HEK293T (cell line): ENCODE results near the gene RSU1.

Experiments
- CTCF ChIA-PET: fragments of 350-600 bp; formaldehyde crosslinking; extraction: SDS; loops from one replicate; lab custom pipeline; 2021; ENCODE audit warnings: antibody characterized with exemption, inconsistent platforms; lab: Yijun Ruan, JAX
- POLR2A ChIA-PET: fragments of 350-600 bp; formaldehyde crosslinking; extraction: SDS; loops from one replicate; lab custom pipeline; 2020; ENCODE audit warnings: antibody characterized with exemption, inconsistent platforms; lab: Yijun Ruan, JAX
- DNase-seq: peaks from one replicate; pipeline ENCODE4 v3.0.0; 2012; ENCODE audit warnings: mixed read lengths; ENCODE audit errors: extremely low spot score
- ARNT ChIP-seq: fragments of 450-650 bp; IDR thresholded peaks from 2 replicates; pipeline ENCODE4 v1.6.1; 2017; ENCODE audit warnings: mild to moderate bottlenecking
- BHLHE40 ChIP-seq: fragments of 450-650 bp; IDR thresholded peaks from 2 replicates; pipeline ENCODE4 v1.6.1; 2016; ENCODE audit warnings: mild to moderate bottlenecking, moderate library complexity, borderline replicate concordance
- CTBP1 ChIP-seq: fragments of 450-650 bp; IDR thresholded peaks from 2 replicates; pipeline ENCODE4 v1.6.1; 2016; ENCODE audit warnings: borderline replicate concordance
- ELF4 ChIP-seq: fragments of 450-650 bp; IDR thresholded peaks from 2 replicates; pipeline ENCODE4 v1.6.1; 2017; ENCODE audit warnings: antibody characterized with exemption
- FOXA1 ChIP-seq: fragments of 450-650 bp; IDR thresholded peaks from 2 replicates; pipeline ENCODE4 v1.6.1; 2016; ENCODE audit warnings: mild to moderate bottlenecking
- FOXK2 ChIP-seq: fragments of 450-650 bp; IDR thresholded peaks from 2 replicates; pipeline ENCODE4 v1.6.1; 2016; ENCODE audit warnings: mild to moderate bottlenecking
- FOXM1 ChIP-seq: fragments of 450-650 bp; IDR thresholded peaks from 2 replicates; pipeline ENCODE4 v1.6.1; 2017; ENCODE audit warnings: mild to moderate bottlenecking, borderline replicate concordance
- HDGF ChIP-seq: fragments of 450-650 bp; IDR thresholded peaks from 2 replicates; pipeline ENCODE4 v1.6.1; 2017; ENCODE audit warnings: antibody characterized with exemption, borderline replicate concordance
- L3MBTL2 ChIP-seq: fragments of 450-650 bp; conservative IDR thresholded peaks from 2 replicates; pipeline ENCODE4 v1.6.1; 2016; ENCODE audit warnings: mild to moderate bottlenecking
- LEF1 ChIP-seq: fragments of 450-650 bp; IDR thresholded peaks from 2 replicates; pipeline ENCODE4 v1.6.1; 2017; ENCODE audit warnings: mild to moderate bottlenecking, borderline replicate concordance
- NFRKB ChIP-seq: fragments of 450-650 bp; IDR thresholded peaks from 2 replicates; pipeline ENCODE4 v1.6.1; 2016; ENCODE audit warnings: mild to moderate bottlenecking, moderate library complexity
- PKNOX1 ChIP-seq: fragments of 450-650 bp; IDR thresholded peaks from 2 replicates; pipeline ENCODE4 v1.6.1; 2016
- SP1 ChIP-seq: fragments of 450-650 bp; IDR thresholded peaks from 2 replicates; pipeline ENCODE4 v1.6.1; 2017
- SUZ12 ChIP-seq: fragments of 450-650 bp; IDR thresholded peaks from 2 replicates; pipeline ENCODE4 v1.6.1; 2016; ENCODE audit warnings: mild to moderate bottlenecking
- TARDBP ChIP-seq: fragments of 450-650 bp; IDR thresholded peaks from 2 replicates; pipeline ENCODE4 v1.6.1; 2016
- ZNF384 ChIP-seq: fragments of 450-650 bp; IDR thresholded peaks from 2 replicates; pipeline ENCODE4 v1.6.1; 2016

Gene RSU1

DNA sequence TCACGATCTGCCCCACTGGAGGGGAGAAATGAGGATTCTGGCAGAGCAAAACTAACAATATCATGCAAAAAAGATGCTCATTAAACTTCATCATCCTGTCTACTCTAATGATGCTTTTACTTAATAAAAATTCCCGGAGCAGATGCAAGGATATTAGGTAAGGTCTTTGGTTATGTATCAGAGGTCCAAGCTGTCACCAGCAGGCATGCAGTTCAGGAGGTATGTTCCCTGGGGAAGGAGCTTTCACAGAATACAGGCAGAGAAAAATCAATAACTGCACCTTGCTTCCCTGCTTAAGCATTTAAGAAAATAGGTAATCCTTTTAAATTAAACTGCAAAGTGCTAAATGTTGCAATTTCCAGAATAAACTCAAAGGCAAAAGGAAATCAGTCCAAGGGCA, 213.9 kb downstream of the RSU1 start:
- no peak for DNase-seq
- TF ChIP-seq LEF1, result no peak
- ChIA-PET CTCF (no interaction called here), POLR2A (no interaction called here)

DNA sequence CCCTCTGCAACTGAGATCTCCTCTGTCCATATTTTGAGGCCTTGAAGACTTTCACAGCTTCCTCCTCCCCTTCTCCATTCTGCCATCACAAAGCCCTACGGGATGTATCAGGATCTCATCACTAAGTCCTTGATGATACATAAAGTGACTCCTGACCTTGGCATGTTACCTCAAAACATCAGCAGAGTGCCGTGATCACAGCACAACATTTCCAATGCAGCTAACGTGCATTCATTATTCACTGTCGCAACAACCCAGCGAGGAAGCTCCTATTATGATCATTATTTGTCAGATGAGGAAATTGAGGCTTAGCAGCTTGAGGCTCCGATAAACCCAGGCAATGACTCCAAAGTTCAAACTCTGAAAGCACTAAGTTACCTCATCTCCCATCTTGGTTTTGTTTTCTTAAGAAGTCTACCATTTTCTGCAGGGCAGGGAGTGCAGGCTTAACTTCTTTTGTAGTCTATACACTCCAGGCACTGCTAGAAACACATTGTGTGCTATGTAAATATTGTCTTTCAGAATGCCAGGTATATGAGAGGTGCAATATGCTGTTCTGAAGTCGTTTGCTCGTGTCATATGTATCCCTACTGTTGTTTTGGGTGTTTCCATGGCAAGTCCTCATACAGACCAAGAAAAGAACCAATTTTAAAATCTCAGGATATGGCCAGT, 215.0 kb downstream of the RSU1 start:
- no peak for DNase-seq
- POLR2A ChIA-PET, result no interaction called here
- TF ChIP-seq ELF4 (no peak), NFRKB (no peak), L3MBTL2 (no peak), BHLHE40 (no peak), SUZ12 (no peak), FOXA1 (no peak)
- CTCF ChIA-PET, result no interaction called here

- TF ChIP-seq LEF1, result no peak
- TF ChIP-seq NFRKB, result no peak
- TF ChIP-seq SP1, result no peak
- TF ChIP-seq ELF4, result no peak
- no peak for TF ChIP-seq ZNF384
- TF ChIP-seq PKNOX1, result no peak
- no peak for TF ChIP-seq BHLHE40
- no peak for TF ChIP-seq CTBP1
- TF ChIP-seq SUZ12, result no peak
- no peak for TF ChIP-seq FOXK2
- no peak for TF ChIP-seq L3MBTL2
- TF ChIP-seq TARDBP, result no peak
- no peak for TF ChIP-seq ARNT
- TF ChIP-seq HDGF, result no peak
- TF ChIP-seq FOXM1, result no peak
- no peak for TF ChIP-seq FOXA1
- no peak for DNase-seq
- ChIA-PET POLR2A (no interaction called here), CTCF (interaction anchor here (1.0 kb wide), 1 partner anchor 92 kb away, joined by 3 read pairs; no protein-coding TSS in a partner anchor)
Observed at GRCh38 chr10:16599662-16600061, 217.6 kb downstream of the RSU1 start.

DNA sequence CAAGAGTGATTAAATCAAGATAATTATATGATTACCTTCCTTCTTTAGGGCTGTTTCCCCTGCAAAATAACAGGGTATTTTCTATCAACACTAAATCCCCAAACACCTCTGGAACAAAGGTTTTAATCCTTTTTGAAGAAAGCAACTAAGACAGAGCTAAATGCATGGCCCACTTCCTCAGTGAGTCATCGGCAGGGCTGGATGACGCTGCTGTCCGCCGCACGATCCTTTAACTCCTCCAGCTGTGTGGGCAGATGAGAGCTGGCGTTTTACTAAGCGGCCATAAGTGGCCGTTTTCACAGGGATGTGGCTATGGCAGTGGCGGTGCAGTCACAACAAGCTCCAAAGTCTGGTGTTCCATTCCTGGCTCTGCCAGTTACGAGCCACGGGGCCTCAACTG, 219.6 kb downstream of the RSU1 start:
- TF ChIP-seq ARNT (no peak), ZNF384 (no peak), L3MBTL2 (no peak), HDGF (no peak), FOXK2 (no peak), TARDBP (no peak), CTBP1 (no peak), SP1 (no peak), NFRKB (no peak), BHLHE40 (no peak), SUZ12 (no peak), LEF1 (no peak), FOXM1 (no peak), ELF4 (no peak), FOXA1 (no peak), PKNOX1 (no peak)
- POLR2A ChIA-PET, result no interaction called here
- CTCF ChIA-PET, result no interaction called here
- DNase-seq, result no peak

GRCh38 chr10:16592378-16592777, 224.8 kb downstream of the RSU1 start:
- ChIA-PET POLR2A (no interaction called here), CTCF (no interaction called here)
- DNase-seq, result no peak
- TF ChIP-seq NFRKB, result no peak
- TF ChIP-seq ELF4, result no peak
- TF ChIP-seq CTBP1, result no peak
- no peak for TF ChIP-seq SP1
- TF ChIP-seq FOXA1, result no peak
- TF ChIP-seq LEF1, result no peak
- no peak for TF ChIP-seq FOXK2
- no peak for TF ChIP-seq BHLHE40
- no peak for TF ChIP-seq ZNF384

- no peak for DNase-seq
- no peak for TF ChIP-seq CTBP1
- TF ChIP-seq PKNOX1, result no peak; the same call in 1 of the 2 replicates
- TF ChIP-seq ARNT, result no peak
- no peak for TF ChIP-seq L3MBTL2
- TF ChIP-seq FOXK2, result no peak
- no peak for TF ChIP-seq FOXM1
- TF ChIP-seq FOXA1, result no peak
- no peak for TF ChIP-seq ZNF384
- TF ChIP-seq LEF1, result no peak
- TF ChIP-seq SP1, result no peak
- TF ChIP-seq HDGF, result no peak
- no peak for TF ChIP-seq BHLHE40
- TF ChIP-seq ELF4, result no peak
- TF ChIP-seq NFRKB, result no peak
- TF ChIP-seq SUZ12, result no peak
- no peak for TF ChIP-seq TARDBP
- POLR2A ChIA-PET, result no interaction called here
- CTCF ChIA-PET, result interaction anchor here (1.1 kb wide), 1 partner anchor 42 kb away, joined by 3 read pairs; no protein-coding TSS in a partner anchor
Observed at GRCh38 chr10:16586358-16587138, 230.7 kb downstream of the RSU1 start.
